Prostate gland (tissue), 2 donors: ENCODE data around the gene CBLL1.

Experiments used
- CTCF ChIP-seq, 4 experiments: fragments of 200-600 bp in 2 of 4; fragments of 450-650 bp in 2 of 4; sonication (generic) in 2 of 4; IDR thresholded peaks; 1 replicate in 3 of 4; 2 replicates in 1 of 4; pipeline ENCODE4 v1.5.1; 2016 to 2019; ENCODE audit warnings: antibody characterized with exemption in 4 of 4, mild to moderate bottlenecking in 2 of 4, moderate library complexity in 2 of 4
- POLR2AphosphoS5 ChIP-seq: sonication (generic); formaldehyde crosslinking; IDR thresholded peaks from one replicate; pipeline ENCODE4 v1.6.1; 2017; ENCODE audit warnings: antibody characterized with exemption

GRCh38 chr7:107742678-107743566 is 1.0 kb upstream of the CBLL1 start:
- TF ChIP-seq CTCF (IDR thresholded peaks at IDR 0.05) (no peak), POLR2AphosphoS5 (no peak)
